Cardiac fibroblast (primary cell): ENCODE results near the gene BEND5.

ENCODE experiments used
- DNase-seq, 2 donors: peaks; one replicate each; pipeline versions ENCODE4 v3.0.0 to v3.0.0-alpha.2; 2010; ENCODE audit warnings: low read depth in 2 of 2
- H3K4me3 ChIP-seq, 2 donors: replicated peaks in 1 of 2; 1 replicate in 1 of 2; 2 replicates in 1 of 2; pipeline ENCODE4 v1.5.1; 2011; ENCODE audit warnings: low read depth in 2 of 2, low read length in 2 of 2, mild to moderate bottlenecking in 2 of 2, moderate library complexity in 1 of 2
- CTCF ChIP-seq: IDR thresholded peaks from one replicate; pipeline ENCODE4 v1.5.1; 2011; ENCODE audit warnings: low read depth, mild to moderate bottlenecking, low read length, inconsistent platforms

The BEND5 gene

DNA sequence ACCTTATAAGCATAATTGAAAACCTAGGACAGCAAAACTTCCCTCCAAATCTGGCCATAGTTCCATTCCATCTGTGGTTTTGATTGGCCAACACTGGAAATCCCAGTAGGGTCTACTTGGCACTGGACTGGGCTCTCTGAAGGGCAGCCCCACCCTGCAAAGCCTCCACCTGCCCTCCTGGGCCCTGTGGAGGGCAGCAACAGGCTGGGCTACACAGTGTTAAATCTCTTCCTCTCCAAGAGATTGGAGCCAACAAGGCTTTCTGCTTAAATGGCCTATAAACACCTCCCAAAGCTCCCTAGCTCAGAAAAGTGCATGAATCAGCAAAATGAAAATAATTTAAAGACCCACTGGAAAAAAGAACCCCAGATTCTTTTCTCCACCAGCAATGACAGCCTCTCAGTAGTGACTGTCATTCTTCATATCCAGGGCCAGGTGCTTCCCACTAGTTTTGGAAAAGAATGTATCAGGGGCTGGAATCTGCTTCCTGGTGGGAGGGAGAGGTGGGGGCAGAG is 58.5 kb downstream of the BEND5 start:
- no peak overlapping the region for H3K4me3 ChIP-seq
- no peak for DNase-seq
- TF ChIP-seq CTCF = no peak

- H3K4me3 ChIP-seq = no peak overlapping the region
- TF ChIP-seq CTCF = no peak
- DNase-seq = no peak
These were observed 59.6 kb downstream of the BEND5 start for GRCh38 chr1:48717082-48717481.

DNA sequence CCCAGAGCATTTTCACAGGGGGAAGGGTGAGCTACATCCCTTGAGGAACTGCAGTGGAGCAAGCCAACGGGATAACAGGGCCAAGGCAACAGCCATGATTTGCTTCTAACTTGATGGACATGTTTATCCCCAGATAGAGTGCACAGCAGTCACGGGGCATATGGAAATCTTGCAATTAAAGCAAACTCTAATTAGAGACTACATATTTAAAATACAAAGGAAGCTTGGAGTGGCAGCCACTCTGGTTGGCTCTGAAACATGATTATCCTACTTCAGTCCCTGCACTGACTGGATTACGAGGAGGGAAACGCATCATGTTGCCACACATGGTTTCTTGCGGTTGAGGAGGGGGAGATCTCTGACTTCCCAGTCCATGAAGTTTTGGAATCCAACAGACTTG is 60.8 kb downstream of the BEND5 start:
- DNase-seq = no peak
- no peak for TF ChIP-seq CTCF
- H3K4me3 ChIP-seq = no peak overlapping the region

DNA sequence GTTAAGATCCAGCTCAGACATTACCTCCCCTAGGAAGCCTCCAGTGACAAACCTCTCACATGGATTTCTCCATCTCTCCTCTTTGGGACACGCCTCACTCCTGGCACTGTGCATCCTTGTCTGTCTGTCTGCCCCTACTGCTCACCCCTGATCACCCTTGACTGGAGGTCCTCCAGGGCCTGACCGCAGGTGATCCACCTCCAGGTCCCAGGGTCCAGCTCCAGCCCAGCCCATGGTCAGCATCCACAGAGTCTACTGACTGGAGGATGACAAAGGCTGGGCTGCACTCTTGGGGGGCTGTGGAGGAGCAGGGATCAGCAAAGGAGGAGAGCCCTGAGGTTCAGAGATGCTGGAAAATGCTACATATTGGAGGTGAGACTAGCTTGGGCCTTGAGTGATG is 65.8 kb downstream of the BEND5 start:
- no peak for TF ChIP-seq CTCF
- no peak for DNase-seq
- no peak overlapping the region for H3K4me3 ChIP-seq

DNA sequence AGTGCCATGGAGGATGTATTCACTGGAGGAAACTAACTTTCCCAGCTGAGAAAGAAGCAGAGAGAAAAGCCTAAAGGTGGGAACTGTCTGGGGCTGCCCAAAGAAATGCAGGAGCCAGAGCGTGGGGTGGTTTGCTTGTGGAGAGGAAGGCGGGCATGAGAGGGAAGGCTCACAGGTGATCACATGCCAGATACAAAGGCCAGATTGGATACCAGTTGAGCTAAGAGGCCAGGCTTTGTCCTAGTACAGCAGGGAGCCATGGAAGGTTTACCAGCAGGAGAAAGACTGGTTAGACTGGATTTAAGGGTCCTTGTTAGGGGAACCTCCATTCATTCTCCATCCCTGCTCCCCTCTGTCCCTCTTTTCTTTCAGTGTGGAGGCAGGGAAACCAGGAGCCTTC is 66.4 kb downstream of the BEND5 start:
- H3K4me3 ChIP-seq = no peak overlapping the region
- no peak for TF ChIP-seq CTCF
- no peak for DNase-seq

DNA sequence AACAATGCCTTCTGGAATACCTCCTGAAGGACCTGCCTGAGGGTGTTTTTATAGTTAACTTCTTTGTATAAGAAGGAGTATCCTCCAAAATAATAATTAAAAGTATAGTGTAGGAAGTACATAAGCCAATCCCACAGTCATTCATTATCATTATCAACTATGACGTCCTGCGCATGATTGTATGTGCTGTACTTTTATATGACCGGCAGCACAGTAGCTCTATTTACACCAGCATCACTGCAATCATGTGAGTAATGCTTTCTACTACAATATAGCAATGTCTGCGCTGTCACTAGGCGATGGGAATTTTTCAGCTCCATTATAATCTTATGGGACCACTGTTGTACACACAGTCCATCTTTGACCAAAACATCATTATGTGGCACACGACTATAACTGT is 72.0 kb downstream of the BEND5 start:
- no peak for TF ChIP-seq CTCF
- no peak for DNase-seq

GRCh38 chr1:48701445-48701844 is 75.2 kb downstream of the BEND5 start:
- no peak for TF ChIP-seq CTCF
- no peak for DNase-seq
- no peak overlapping the region for H3K4me3 ChIP-seq

More for the DNA sequence above, 72.0 kb downstream of the BEND5 start:
- no peak overlapping the region for H3K4me3 ChIP-seq
